Measurements from ENCODE around the gene ARHGAP33. TPM values are rescaled to one million over a fixed set of nuclear protein-coding genes. Genes with fewer than 3 reads are reported as not detected.

ARHGAP33 gene
- total RNA-seq, 1 experiment from 2014 or later = 43.9 TPM

DNA sequence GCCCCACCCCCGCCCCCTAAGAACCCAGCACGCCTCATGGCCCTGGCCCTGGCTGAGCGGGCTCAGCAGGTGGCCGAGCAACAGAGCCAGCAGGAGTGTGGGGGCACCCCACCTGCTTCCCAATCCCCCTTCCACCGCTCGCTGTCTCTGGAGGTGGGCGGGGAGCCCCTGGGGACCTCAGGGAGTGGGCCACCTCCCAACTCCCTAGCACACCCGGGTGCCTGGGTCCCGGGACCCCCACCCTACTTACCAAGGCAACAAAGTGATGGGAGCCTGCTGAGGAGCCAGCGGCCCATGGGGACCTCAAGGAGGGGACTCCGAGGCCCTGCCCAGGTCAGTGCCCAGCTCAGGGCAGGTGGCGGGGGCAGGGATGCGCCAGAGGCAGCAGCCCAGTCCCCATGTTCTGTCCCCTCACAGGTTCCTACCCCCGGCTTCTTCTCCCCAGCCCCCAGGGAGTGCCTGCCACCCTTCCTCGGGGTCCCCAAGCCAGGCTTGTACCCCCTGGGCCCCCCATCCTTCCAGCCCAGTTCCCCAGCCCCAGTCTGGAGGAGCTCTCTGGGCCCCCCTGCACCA is 11.9 kb downstream of the ARHGAP33 start (continued):
- no peak for TF ChIP-seq ZNF532 (CRISPR knock-in tag; IDR thresholded peaks at IDR 0.05; ENCODE audit: borderline replicate concordance)
- no peak for TF ChIP-seq CTCF (IDR thresholded peaks at IDR 0.05)
- TF ChIP-seq NFE2L1 (CRISPR knock-in tag; IDR thresholded peaks at IDR 0.05) = no peak
- no peak for TF ChIP-seq RELA (CRISPR knock-in tag; IDR thresholded peaks at IDR 0.05; ENCODE audit: borderline replicate concordance)
- TF ChIP-seq TEAD1 (CRISPR knock-in tag; IDR thresholded peaks at IDR 0.05) = no peak

GRCh38 chr19:35788205-35788960 is 13.0 kb downstream of the ARHGAP33 start:
- Mint-ChIP-seq H3K4me1 (peaks cover 17% of the 10 kb centered on the region), H3K36me3 (no peaks in the 10 kb centered on the region), H3K27ac (no peak overlapping the region), H3K4me3 (no peak overlapping the region), H3K27me3 (ENCODE audit: low read depth) (no peaks in the 10 kb centered on the region), H3K9me3 (no peaks in the 10 kb centered on the region)
- CTCF ChIA-PET = interaction anchor here (0.5 to 2.8 kb wide), 3 partner anchors 21 to 43 kb away, joined by 3 to 8 read pairs (median 3); partner anchors contain the start of genes LIN37, PSENEN and U2AF1L4
- ATAC-seq = no peak
- POLR2A ChIA-PET = no interaction called here
- DNase-seq (ENCODE audit: low spot score) = no peak
- TF ChIP-seq CREM (CRISPR knock-in tag; IDR thresholded peaks at IDR 0.05) (no peak), IRF2 (CRISPR knock-in tag; IDR thresholded peaks at IDR 0.05; ENCODE audit: borderline replicate concordance, low read depth) (no peak), SOX15 (CRISPR knock-in tag; IDR thresholded peaks at IDR 0.05) (no peak), ZNF532 (CRISPR knock-in tag; IDR thresholded peaks at IDR 0.05; ENCODE audit: borderline replicate concordance) (no peak), E2F4 (CRISPR knock-in tag; IDR thresholded peaks at IDR 0.05; ENCODE audit: borderline replicate concordance, low read depth) (no peak), ZNF219 (CRISPR knock-in tag; IDR thresholded peaks at IDR 0.05; ENCODE audit: borderline replicate concordance) (no peak), ZMAT4 (CRISPR knock-in tag; IDR thresholded peaks at IDR 0.05) (no peak), NFYB (CRISPR knock-in tag; conservative IDR thresholded peaks at IDR 0.05; ENCODE audit: low read depth) (no peak), MXD4 (CRISPR knock-in tag; IDR thresholded peaks at IDR 0.05; ENCODE audit: borderline replicate concordance) (no peak), FOXP1 (CRISPR knock-in tag; IDR thresholded peaks at IDR 0.05; ENCODE audit: borderline replicate concordance) (no peak), EMX1 (CRISPR knock-in tag; IDR thresholded peaks at IDR 0.05) (no peak), ELF4 (CRISPR knock-in tag; IDR thresholded peaks at IDR 0.05; ENCODE audit: low read depth) (no peak), GTF2I (CRISPR knock-in tag; conservative IDR thresholded peaks at IDR 0.05) (no peak)
- TF ChIP-seq, protein P1, sequence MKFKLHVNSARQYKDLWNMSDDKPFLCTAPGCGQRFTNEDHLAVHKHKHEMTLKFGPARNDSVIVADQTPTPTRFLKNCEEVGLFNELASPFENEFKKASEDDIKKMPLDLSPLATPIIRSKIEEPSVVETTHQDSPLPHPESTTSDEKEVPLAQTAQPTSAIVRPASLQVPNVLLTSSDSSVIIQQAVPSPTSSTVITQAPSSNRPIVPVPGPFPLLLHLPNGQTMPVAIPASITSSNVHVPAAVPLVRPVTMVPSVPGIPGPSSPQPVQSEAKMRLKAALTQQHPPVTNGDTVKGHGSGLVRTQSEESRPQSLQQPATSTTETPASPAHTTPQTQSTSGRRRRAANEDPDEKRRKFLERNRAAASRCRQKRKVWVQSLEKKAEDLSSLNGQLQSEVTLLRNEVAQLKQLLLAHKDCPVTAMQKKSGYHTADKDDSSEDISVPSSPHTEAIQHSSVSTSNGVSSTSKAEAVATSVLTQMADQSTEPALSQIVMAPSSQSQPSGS (CRISPR knock-in tag; IDR thresholded peaks at IDR 0.05; ENCODE audit: borderline replicate concordance, low read depth) = no peak
- TF ChIP-seq, protein P2, sequence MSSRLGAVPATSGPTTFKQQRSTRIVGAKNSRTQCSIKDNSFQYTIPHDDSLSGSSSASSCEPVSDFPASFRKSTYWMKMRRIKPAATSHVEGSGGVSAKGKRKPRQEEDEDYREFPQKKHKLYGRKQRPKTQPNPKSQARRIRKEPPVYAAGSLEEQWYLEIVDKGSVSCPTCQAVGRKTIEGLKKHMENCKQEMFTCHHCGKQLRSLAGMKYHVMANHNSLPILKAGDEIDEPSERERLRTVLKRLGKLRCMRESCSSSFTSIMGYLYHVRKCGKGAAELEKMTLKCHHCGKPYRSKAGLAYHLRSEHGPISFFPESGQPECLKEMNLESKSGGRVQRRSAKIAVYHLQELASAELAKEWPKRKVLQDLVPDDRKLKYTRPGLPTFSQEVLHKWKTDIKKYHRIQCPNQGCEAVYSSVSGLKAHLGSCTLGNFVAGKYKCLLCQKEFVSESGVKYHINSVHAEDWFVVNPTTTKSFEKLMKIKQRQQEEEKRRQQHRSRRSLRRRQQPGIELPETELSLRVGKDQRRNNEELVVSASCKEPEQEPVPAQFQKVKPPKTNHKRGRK (CRISPR knock-in tag; IDR thresholded peaks at IDR 0.05; ENCODE audit: borderline replicate concordance) = no peak

Measured in WTC11 (cell line).